OCI-LY7 (cell line): Measurements from ENCODE around the gene MYBBP1A. TPM values are rescaled to one million over a fixed set of nuclear protein-coding genes. Genes with fewer than 3 reads are reported as not detected.

Experiments
- BruUV-seq: library from RNA; stranded (reverse); fragments of 400-500 nt; replicated peaks from 2 replicates; lab custom pipeline; 2021; lab: Mats Ljungman, UMichigan
- CTCF ChIA-PET: fragments of 300-600 bp; sonication (Branson Sonifier 250); formaldehyde crosslinking; loops from one replicate; lab custom pipeline; 2022; ENCODE audit warnings: antibody characterized with exemption; ENCODE audit not compliant: unreplicated experiment; lab: Charles Lee
- POLR2A ChIA-PET: fragments of 300-600 bp; sonication (Branson Sonifier 250); formaldehyde crosslinking; loops from one replicate; lab custom pipeline; 2022; ENCODE audit warnings: antibody characterized with exemption; lab: Charles Lee
- DNase-seq: peaks from one replicate; pipeline ENCODE4 v3.0.0-alpha.2; 2015; ENCODE audit warnings: low spot score
- H2AFZ ChIP-seq: fragments of 200-600 bp; sonication (generic), shearing (Covaris generic); 2 replicates; pipeline ENCODE4 v1.6.1; 2014; ENCODE audit warnings: mild to moderate bottlenecking, antibody characterized with exemption, low read length, moderate library complexity
- H3K27ac ChIP-seq: fragments of 200-600 bp; sonication (generic); 2 replicates; pipeline ENCODE4 v1.5.1; 2014; ENCODE audit warnings: mixed run types, low read depth, mild to moderate bottlenecking, moderate library complexity, low read length, inconsistent platforms; ENCODE audit not compliant: poor library complexity, severe bottlenecking
- H3K36me3 ChIP-seq: fragments of 200-600 bp; sonication (generic); 2 replicates; pipeline ENCODE4 v1.6.1; 2014; ENCODE audit warnings: mild to moderate bottlenecking, antibody characterized with exemption, low read length, moderate library complexity, mixed read lengths; ENCODE audit not compliant: insufficient read depth
- H3K4me1 ChIP-seq: fragments of 200-600 bp; sonication (generic); 2 replicates; pipeline ENCODE4 v1.5.1; 2014; ENCODE audit warnings: mild to moderate bottlenecking, low read length; ENCODE audit not compliant: insufficient read depth, poor library complexity, severe bottlenecking
- H3K4me2 ChIP-seq: fragments of 200-600 bp; sonication (generic); 2 replicates; pipeline ENCODE4 v1.6.1; 2014; ENCODE audit warnings: mild to moderate bottlenecking, low read length
- H3K4me3 ChIP-seq: fragments of 200-600 bp; sonication (generic); 2 replicates; pipeline ENCODE4 v1.5.1; 2014; ENCODE audit warnings: mild to moderate bottlenecking, low read depth, low read length; ENCODE audit not compliant: poor library complexity, severe bottlenecking
- H3K79me2 ChIP-seq: fragments of 200-600 bp; sonication (generic); 2 replicates; pipeline ENCODE4 v1.6.1; 2016; ENCODE audit warnings: low read depth, mild to moderate bottlenecking, low read length, moderate library complexity, mixed read lengths; ENCODE audit not compliant: insufficient read depth
- H3K9me2 ChIP-seq: fragments of 200-600 bp; sonication (generic); 2 replicates; pipeline ENCODE4 v1.6.1; 2016; ENCODE audit warnings: mild to moderate bottlenecking, low read length, mixed read lengths; ENCODE audit not compliant: insufficient read depth
- H3K9me3 ChIP-seq: fragments of 200-600 bp; sonication (generic); 2 replicates; pipeline ENCODE4 v1.6.1; 2014; ENCODE audit warnings: mild to moderate bottlenecking, mixed run types, low read length, mixed read lengths
- H4K20me1 ChIP-seq: fragments of 200-600 bp; sonication (generic); 2 replicates; pipeline ENCODE4 v1.6.1; 2014; ENCODE audit warnings: mild to moderate bottlenecking, antibody characterized with exemption, low read length, moderate library complexity, mixed read lengths; ENCODE audit not compliant: insufficient read depth
- CTCF ChIP-seq: fragments of 200-600 bp; sonication (generic); conservative IDR thresholded peaks from 2 replicates; pipeline ENCODE4 v1.5.1; 2014; ENCODE audit warnings: mild to moderate bottlenecking, antibody characterized with exemption, low read length, moderate library complexity, mixed read lengths
- EZH2phosphoT487 ChIP-seq: fragments of 200-600 bp; sonication (generic); IDR thresholded peaks from 2 replicates; pipeline ENCODE4 v1.6.1; 2018; ENCODE audit warnings: low read depth, borderline replicate concordance, mild to moderate bottlenecking, mixed run types, antibody characterized with exemption, low read length, moderate library complexity, mixed read lengths
- intact Hi-C: fragments of 100-400 bp; cut with micrococcal nuclease; formaldehyde crosslinking; loops from one replicate; pipeline ENCODE4 v1.10.0; 2022; ENCODE audit not compliant: unreplicated experiment
- total RNA-seq, 2 experiments: library from RNA; depleted of rRNA in 1 of 2; stranded (reverse); fragments of >200 nt in 1 of 2; shearing (Covaris generic) in 1 of 2; gene quantifications; 2 replicates each; pipeline ENCODE4 v1.2.3, GENCODE V29; 2014 to 2022

Gene MYBBP1A
- total RNA-seq, 2 experiments from 2014 or later, result 131 to 142 TPM

GRCh38 chr17:4600563-4600962, 45.4 kb upstream of the MYBBP1A start:
- H3K4me2 ChIP-seq, result no peak overlapping the region

GRCh38 chr17:4599505-4600281, 44.5 kb upstream of the MYBBP1A start:
- H3K27ac ChIP-seq, result no peak overlapping the region
- no peak overlapping the region for H3K4me3 ChIP-seq
- POLR2A ChIA-PET, result no interaction called here
- no peak overlapping the region for H3K4me2 ChIP-seq
- intact Hi-C loops, result no loop called here
- no peaks in the 10 kb centered on the region for H4K20me1 ChIP-seq
- no peak overlapping the region for H2AFZ ChIP-seq
- no peaks in the 10 kb centered on the region for H3K36me3 ChIP-seq
- no peak for TF ChIP-seq EZH2phosphoT487
- no peak for TF ChIP-seq CTCF
- no peaks in the 10 kb centered on the region for H3K4me1 ChIP-seq
- no peaks in the 10 kb centered on the region for H3K9me3 ChIP-seq
- H3K9me2 ChIP-seq, result no peaks in the 10 kb centered on the region
- CTCF ChIA-PET, result no interaction called here
- no peaks in the 10 kb centered on the region for H3K79me2 ChIP-seq
- DNase-seq, result no peak
- no TSS peak for BruUV-seq

More at GRCh38 chr17:4600563-4600962, 45.4 kb upstream of the MYBBP1A start:
- H3K9me3 ChIP-seq, result no peaks in the 10 kb centered on the region
- H3K4me3 ChIP-seq, result no peak overlapping the region
- DNase-seq, result no peak
- no peaks in the 10 kb centered on the region for H3K4me1 ChIP-seq
- no peak for TF ChIP-seq EZH2phosphoT487
- no TSS peak for BruUV-seq
- ChIA-PET POLR2A (no interaction called here), CTCF (no interaction called here)
- no peaks in the 10 kb centered on the region for H4K20me1 ChIP-seq
- intact Hi-C loops, result no loop called here
- H3K27ac ChIP-seq, result no peak overlapping the region
- H2AFZ ChIP-seq, result no peak overlapping the region
- no peaks in the 10 kb centered on the region for H3K36me3 ChIP-seq
- no peaks in the 10 kb centered on the region for H3K79me2 ChIP-seq
- H3K9me2 ChIP-seq, result no peaks in the 10 kb centered on the region

GRCh38 chr17:4598776-4599504, 43.8 kb upstream of the MYBBP1A start:
- POLR2A ChIA-PET, result interaction anchor here (0.6 kb wide), 1 partner anchor 475 kb away, joined by 4 read pairs; no protein-coding TSS in a partner anchor
- no peaks in the 10 kb centered on the region for H4K20me1 ChIP-seq
- intact Hi-C loops, result no loop called here

More at GRCh38 chr17:4598776-4599504, 43.8 kb upstream of the MYBBP1A start:
- Histone ChIP-seq H2AFZ (no peak overlapping the region), H3K4me1 (no peaks in the 10 kb centered on the region), H3K79me2 (no peaks in the 10 kb centered on the region), H3K36me3 (no peaks in the 10 kb centered on the region), H3K9me2 (no peaks in the 10 kb centered on the region), H3K4me2 (no peak overlapping the region), H3K4me3 (no peak overlapping the region), H3K9me3 (no peaks in the 10 kb centered on the region), H3K27ac (no peak overlapping the region)
- no peak for DNase-seq
- CTCF ChIA-PET, result interaction anchor here (0.6 kb wide), 1 partner anchor 14 kb away, joined by 4 read pairs; no protein-coding TSS in a partner anchor
- BruUV-seq, result no TSS peak
- TF ChIP-seq EZH2phosphoT487, result no peak
- TF ChIP-seq CTCF, result no peak
